Testis (tissue), 2 donors: ENCODE results near the gene SMIM36.

Experiments
- CTCF ChIP-seq, 3 experiments: fragments of 450-650 bp in 2 of 3; fragments of 200-600 bp in 1 of 3; sonication (generic) in 1 of 3; IDR thresholded peaks; one replicate each; pipeline ENCODE4 v1.5.1; 2016 to 2019; ENCODE audit warnings: antibody characterized with exemption in 3 of 3, mild to moderate bottlenecking in 2 of 3, moderate library complexity in 1 of 3
- POLR2A ChIP-seq: fragments of 450-650 bp; IDR thresholded peaks from one replicate; pipeline ENCODE4 v1.6.1; 2017; ENCODE audit warnings: antibody characterized with exemption, mild to moderate bottlenecking, moderate library complexity

DNA sequence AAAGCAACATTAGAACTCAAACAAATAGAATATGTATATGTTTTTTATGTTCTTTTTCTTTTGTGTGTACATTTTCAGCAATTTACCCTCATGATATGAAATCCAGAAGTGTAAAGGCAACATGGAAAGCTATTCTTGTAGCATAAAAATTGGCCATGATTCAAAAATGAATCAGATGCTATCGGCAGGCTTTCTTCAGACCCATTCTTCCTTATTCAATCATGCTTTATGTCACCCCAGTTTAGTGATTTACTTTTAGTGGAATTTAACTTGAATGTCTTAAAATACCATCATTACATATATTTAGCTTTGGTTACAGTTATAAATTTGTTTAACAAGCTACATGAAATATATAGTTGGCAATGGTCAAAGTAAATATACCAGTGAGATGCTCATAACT is 21.4 kb upstream of the SMIM36 start:
- no peak for TF ChIP-seq POLR2A
- no peak for TF ChIP-seq CTCF (IDR thresholded peaks at IDR 0.05)
